AG04449 (cell line): Measurements from ENCODE around the gene LDLRAD3.

Source experiments
- CTCF ChIA-PET: fragments of 350-600 bp; formaldehyde crosslinking; extraction: SDS; loops from one replicate; lab custom pipeline; 2021; ENCODE audit warnings: antibody characterized with exemption; lab: Yijun Ruan, JAX
- POLR2A ChIA-PET: fragments of 400-600, 350-600 bp; formaldehyde crosslinking; extraction: SDS; loops from one replicate; lab custom pipeline; 2020; ENCODE audit warnings: antibody characterized with exemption, inconsistent platforms; lab: Yijun Ruan, JAX
- DNase-seq: peaks from one replicate; pipeline ENCODE4 v3.0.0-alpha.2; 2010; ENCODE audit warnings: low read depth, low spot score
- H3K4me3 ChIP-seq: 2 replicates; pipeline ENCODE4 v1.5.1; 2011; ENCODE audit warnings: low read depth, mild to moderate bottlenecking, control low read depth, low read length
- TF ChIP-seq, protein P1 (sequence below): IDR thresholded peaks from one replicate; pipeline ENCODE4 v1.5.1; 2011; ENCODE audit warnings: mild to moderate bottlenecking, moderate library complexity, low read length, control low read depth, inconsistent platforms; ENCODE audit not compliant: insufficient read depth; ENCODE audit errors: missing control alignments

LDLRAD3 gene

DNA sequence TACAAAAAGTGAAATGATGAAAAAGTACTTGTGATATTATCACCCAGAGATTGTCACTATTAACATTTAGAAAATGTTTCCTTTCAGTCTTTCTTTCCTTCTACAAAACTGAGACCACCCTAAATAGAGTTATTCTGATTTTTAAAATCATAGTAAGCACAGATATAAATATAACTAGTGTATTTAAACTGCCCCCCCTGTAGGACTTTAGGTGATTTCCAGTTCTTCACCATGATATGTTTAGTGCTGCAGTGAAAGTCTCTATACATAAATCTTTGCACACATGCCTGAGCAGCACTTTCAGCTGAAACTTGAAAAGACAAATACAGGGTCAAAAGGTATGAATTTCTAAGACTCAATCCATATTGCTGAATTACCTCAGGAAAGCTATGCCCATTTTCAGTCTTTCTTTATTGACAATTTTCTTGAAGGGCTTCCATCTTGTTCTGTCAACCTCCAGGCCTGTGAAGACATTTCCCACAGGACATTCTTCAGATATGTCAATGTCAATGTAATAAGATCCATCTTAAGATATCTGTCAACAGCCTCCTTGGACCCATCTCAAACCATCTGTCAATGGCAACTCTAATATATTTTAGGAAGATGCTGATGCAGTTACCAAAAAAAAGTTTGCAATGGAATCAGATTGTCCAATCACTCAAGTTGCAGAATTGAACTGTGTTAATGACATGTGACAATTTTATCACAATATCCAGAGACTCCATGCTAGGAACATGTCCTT lies 30.8 kb upstream of the LDLRAD3 start:
- ChIA-PET CTCF (no interaction called here), POLR2A (no interaction called here)

DNA sequence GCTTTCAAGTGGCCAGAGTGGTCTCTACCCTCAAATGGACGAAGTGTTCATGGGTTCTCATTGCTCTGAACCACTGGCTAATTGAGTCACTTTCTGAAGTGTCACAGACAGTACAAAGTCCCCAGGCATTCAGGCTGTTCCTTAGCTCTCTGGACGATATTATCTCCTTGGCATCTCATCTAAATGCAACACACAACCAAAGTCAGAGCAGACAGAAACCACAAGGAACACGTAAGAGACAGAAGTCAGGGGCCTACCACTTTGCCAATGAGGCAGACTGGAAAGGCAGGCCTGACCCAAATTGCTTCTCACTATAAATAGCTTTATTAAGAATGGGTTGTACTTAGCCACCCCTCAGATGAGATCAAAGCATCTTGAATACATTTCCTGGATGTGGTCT lies 29.0 kb upstream of the LDLRAD3 start:
- ChIA-PET POLR2A (no interaction called here), CTCF (no interaction called here)
- TF ChIP-seq, protein P1, sequence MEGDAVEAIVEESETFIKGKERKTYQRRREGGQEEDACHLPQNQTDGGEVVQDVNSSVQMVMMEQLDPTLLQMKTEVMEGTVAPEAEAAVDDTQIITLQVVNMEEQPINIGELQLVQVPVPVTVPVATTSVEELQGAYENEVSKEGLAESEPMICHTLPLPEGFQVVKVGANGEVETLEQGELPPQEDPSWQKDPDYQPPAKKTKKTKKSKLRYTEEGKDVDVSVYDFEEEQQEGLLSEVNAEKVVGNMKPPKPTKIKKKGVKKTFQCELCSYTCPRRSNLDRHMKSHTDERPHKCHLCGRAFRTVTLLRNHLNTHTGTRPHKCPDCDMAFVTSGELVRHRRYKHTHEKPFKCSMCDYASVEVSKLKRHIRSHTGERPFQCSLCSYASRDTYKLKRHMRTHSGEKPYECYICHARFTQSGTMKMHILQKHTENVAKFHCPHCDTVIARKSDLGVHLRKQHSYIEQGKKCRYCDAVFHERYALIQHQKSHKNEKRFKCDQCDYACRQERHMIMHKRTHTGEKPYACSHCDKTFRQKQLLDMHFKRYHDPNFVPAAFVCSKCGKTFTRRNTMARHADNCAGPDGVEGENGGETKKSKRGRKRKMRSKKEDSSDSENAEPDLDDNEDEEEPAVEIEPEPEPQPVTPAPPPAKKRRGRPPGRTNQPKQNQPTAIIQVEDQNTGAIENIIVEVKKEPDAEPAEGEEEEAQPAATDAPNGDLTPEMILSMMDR, result no peak
- H3K4me3 ChIP-seq, result no peak overlapping the region
- DNase-seq, result no peak

More for the DNA sequence above, 30.8 kb upstream of the LDLRAD3 start:
- TF ChIP-seq, protein P1, result no peak
- H3K4me3 ChIP-seq, result no peak overlapping the region
- DNase-seq, result no peak

DNA sequence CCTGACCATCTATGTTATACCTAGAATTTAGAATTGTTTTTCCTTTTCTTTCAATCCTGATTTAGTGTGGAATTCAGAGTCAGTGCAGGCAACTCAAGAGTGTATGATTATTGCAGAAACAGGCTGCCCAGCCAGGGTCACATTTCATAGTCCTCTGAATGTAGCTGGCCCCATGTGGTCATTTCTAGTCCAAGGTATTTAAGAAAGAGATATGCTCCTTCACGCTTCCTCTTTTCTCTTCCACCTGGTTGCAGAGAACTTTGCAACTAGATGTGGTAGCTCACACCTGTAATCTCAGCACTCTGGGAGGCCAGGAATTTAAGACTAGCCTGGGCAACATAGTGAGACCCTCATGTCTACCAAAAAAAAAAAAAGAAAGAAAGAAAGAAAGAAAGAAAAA lies 27.6 kb upstream of the LDLRAD3 start:
- TF ChIP-seq, protein P1, result no peak
- ChIA-PET CTCF (interaction anchor here (0.8 kb wide), 1 partner anchor 9 kb away, joined by 3 read pairs; no protein-coding TSS in a partner anchor), POLR2A (no interaction called here)
- H3K4me3 ChIP-seq, result no peak overlapping the region
- DNase-seq, result no peak

DNA sequence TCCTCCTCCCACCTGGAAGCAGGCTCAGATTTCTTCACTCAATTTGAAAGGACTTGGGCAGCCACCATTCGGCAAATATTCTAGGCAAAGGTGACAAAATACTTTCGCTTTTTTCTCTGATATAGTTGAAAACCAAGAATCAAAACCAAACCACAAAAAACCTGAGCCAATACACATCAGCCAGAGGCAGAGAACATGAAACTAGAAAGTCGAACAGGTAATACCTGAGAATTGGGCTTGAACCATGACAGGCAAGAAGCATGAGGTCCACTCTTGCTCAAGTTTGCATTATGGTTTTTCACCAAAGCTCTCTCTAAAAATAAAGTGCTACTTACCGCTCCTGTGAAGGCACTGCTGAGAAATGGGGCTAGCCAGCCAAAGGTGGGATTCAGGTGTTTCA lies 26.2 kb upstream of the LDLRAD3 start:
- DNase-seq, result no peak
- TF ChIP-seq, protein P1, result no peak
- ChIA-PET CTCF (interaction anchor here (1.7 to 3.4 kb wide), 2 partner anchors 50 to 96 kb away, joined by 3 to 11 read pairs; no protein-coding TSS in a partner anchor), POLR2A (no interaction called here)
- H3K4me3 ChIP-seq, result no peak overlapping the region

DNA sequence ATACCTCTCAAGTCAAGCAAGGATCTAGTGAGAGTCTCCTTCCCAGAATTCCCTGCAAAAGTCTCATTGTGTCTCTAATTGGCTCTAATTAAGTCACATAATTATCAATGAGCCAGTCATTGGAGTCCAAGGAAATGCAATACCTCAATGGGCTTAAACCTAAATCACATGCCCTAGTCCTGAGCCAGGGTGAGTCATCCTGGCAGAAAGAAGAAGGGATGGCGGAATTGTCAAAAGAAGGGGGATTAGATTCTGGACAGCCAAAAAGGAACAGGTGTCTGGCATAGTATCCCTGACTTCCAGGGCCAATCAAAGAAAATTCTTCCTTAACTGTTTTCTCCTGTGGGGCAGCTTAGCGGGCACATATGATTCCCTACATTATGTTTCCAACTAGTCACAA lies 25.1 kb upstream of the LDLRAD3 start:
- no peak for DNase-seq
- POLR2A ChIA-PET, result no interaction called here
- TF ChIP-seq, protein P1, result no peak
- CTCF ChIA-PET, result interaction anchor here (3.4 kb wide), 1 partner anchor 97 kb away, joined by 11 read pairs; no protein-coding TSS in a partner anchor
- H3K4me3 ChIP-seq, result no peak overlapping the region

DNA sequence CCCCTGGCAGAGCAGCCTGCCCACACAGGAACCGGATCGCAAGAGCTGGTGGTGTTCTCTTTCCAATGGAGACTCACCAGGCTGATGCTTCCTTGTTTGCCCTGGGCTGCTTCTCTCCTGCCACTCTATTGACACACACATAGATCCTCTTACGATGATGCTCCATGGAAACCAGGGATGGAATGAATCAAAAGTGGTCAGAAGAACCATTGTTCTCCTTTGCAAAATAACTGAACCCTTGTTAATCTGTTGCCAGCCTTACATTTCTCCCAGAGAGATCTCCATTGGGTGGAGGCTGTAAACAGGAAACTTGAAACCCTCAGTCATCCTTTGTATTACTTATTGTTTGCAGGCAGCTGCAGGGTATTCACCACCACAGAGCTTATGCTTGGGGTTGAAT lies 24.6 kb upstream of the LDLRAD3 start:
- no peak for DNase-seq
- POLR2A ChIA-PET, result no interaction called here
- CTCF ChIA-PET, result interaction anchor here (1.0 to 3.4 kb wide), 2 partner anchors 97 to 340 kb away, joined by 3 to 11 read pairs; no protein-coding TSS in a partner anchor
- TF ChIP-seq, protein P1, result no peak
- no peak overlapping the region for H3K4me3 ChIP-seq
